NCI-H82 treated with DMSO at 0.1 percent for 48 hours (cell line): ENCODE measurements around the gene BCL11B.

Experiments
- DNase-seq: peaks from one replicate; lab custom pipeline; 2025; ENCODE audit not compliant: unreplicated experiment; lab: John Stamatoyannopoulos, UW

The BCL11B gene

DNA sequence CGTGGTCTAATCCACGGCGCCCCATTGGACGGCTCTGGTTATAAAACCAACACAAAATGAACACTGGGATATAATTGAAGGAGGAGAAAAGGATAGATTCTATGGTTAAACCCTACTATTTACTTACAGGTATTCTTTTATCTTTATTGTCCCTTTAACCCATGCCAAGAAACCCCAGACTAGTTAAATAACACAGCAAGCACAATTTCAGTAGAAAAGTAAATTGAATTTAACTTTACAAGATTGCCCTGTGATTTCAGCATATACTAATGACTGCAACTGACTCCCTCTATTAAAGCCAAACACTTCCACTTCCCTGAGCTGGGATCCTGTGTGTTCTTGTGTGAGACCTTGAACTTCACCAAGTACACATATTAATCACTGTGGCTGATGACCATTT is 45.3 kb downstream of the BCL11B start:
- no peak for DNase-seq

DNA sequence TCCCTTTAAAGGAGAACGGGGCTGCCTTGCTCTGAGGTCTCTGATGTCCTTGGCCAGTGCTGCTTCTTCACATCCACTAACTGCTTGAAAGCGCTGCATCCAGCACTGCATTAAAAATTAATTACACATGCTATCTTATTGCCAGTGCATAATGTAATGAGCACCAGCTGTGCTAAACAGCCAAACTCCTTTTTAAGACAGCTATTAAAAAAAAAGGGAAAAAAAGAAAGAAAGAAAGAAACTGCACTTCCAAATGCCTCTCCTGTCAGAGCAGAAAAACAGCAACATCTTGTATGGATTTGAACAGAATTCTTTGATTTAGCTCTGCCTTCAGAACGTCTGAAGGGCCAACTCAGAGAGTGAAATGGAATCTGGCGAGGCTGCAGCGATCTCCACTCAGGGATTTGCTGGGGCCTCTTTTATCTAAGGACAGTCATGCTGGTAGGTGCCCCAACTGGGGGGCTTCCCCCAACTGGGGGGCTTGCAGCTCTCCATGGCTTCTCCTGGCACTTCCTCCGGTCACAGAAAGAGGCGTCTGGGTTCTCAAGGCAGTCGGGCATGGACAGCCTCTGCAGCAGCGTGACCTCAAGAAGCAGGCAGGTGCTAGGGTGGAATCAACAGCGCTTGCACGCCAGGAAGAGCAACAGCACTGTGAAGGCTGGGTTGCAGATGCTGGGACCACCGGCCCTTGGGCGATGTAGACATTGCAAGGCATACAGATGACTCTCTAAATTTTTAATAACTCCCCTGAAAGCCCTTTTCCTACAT is 46.4 kb downstream of the BCL11B start:
- DNase-seq: no peak

DNA sequence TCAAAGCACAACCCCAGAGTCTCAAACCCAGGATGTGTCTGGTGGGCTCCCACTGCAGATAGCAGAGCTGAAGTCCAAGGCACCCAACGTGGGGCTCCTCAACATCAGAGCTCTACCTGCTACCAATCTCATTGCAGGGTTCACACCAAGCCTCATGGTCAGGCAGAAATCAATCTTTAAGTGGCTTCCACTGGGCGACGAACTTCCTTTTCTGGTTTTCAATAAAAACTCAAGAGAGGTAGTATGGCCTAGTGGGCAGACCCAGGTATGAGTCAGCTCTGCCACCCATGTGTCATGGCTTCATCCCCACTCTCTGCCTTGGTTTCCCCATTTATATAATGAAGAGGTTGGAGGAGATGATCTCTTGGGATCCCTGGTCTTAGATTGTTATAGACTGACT is 47.0 kb downstream of the BCL11B start:
- no peak for DNase-seq

DNA sequence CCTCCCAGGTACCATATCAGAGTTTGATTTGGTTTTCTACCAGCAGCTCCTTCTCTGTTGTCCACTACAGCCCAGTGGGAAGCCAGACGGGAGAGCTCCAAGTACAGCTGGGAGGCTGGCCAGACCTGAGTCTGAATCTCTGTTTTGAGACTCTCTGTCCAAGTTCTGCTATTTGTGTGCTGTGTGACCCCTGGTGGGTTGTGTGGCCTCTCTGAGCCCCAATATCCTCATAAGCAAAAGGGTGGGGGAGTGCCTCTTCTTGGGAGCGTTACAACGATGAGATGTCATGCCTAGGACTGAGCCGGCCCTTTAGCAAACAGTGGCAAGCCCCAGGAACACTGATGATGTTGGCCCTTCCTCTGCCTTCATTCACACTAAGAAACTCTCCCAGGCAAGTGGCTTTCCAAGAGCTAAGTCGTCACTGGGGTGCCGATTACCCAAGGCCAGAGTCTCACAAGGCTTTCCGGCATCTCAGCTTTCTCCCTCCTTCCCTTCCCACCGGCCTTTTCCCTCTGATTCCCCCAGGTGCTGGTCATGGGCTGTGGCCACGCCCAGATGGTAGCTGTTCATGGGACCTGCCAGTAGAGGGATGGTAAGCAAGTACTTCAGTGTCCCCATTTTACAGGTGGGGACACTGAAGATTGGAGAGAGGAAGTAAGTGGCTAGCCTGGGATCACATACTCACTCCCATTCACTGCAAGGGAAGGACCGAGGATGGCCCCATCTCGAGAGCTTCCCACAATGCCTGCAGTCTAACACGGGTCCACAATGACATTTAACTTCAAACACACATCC is 47.7 kb downstream of the BCL11B start:
- DNase-seq: no peak

DNA sequence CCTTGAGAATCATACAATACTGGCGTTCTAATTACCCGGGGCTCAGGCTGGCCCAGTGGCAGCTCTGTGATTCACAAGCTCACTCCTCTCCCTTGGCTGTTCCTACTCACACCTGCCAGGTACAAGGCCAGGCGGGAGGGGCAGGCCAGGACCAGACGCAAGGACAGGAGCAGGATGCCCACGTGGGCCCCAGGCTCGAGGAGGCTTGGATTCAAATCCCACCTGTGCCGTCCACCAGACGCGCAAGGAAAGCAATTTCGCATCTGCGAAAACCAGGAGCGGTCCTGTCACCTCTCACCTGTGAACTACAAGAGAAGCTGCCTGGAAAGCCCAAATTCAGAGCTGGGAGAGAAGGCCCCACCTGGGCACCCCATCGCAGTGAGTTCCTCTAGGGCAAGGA is 50.6 kb downstream of the BCL11B start:
- DNase-seq: no peak

DNA sequence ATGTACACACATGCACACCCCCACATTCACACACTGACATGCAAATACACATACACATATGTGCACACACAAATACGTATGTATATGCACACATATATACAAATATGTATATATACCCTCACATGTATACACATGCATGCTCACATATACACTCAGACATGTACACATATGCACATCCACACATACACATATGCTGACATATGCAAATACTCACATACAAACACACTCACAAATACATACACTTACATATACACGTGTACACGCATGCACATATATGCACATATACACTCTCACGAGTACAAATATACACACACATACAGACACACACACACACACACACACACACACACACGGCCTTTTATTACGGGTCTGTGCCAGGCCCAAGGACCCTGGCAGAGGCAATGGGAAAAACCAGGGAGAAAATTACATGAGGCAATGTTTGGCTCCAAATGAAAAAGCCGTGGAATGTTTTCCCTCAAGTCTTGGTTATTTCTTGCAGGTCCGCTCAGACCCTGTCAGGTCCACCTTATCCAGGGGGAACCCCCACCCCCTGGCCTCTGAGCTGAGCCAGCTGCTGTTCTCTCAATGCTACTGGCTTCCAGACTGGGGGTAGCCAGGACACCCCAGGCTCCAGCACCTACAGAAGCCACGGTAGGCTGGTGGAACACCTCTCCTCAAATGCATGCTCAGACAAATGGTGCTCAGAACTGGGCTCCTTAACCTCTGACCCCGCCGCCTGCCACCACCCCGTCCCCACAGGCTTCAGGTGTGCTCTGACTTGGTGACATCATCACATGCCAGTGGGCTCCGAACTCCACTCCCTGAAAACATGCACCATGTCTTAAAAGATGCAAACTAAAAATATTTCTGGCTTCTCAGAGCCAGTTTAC is 54.7 kb downstream of the BCL11B start:
- DNase-seq: no peak

DNA sequence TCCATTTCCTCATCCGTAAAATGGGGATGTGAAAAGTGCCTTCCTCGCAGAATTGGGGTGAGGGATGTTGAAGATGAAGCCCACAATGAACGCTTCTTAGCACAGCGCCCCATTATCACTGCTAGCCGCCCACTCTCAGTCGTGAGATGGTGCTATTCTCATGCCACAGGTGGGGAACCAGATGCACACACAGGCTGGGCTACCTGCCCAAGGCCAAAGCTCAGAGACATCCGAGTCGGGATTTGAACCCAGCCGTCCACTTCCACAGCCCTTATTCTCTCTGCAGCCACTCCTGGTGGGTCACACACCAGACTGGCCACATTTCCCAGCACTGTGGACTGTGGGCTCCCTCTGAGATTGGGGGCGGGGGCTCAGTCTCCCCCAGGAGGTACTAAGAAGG is 55.8 kb downstream of the BCL11B start:
- DNase-seq: no peak

DNA sequence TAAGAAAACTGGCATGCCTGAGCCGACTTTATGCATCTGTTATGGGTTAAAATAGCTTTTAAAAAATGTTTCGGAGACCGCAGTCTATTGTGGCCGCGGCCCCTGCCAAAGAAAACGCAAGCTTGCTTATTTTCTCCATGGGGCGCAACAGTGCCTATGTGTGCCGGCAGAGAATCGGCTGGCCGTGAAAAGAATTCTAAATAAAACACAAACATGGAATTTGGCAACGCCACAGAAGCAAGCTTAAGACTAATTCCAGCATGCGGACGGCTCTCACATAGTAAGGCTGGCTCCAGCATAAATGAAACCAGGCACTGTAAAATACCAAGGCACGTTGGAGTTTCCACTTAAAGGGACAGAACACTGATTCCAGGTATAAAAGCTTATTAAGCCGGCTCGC is 56.7 kb downstream of the BCL11B start:
- no peak for DNase-seq

DNA sequence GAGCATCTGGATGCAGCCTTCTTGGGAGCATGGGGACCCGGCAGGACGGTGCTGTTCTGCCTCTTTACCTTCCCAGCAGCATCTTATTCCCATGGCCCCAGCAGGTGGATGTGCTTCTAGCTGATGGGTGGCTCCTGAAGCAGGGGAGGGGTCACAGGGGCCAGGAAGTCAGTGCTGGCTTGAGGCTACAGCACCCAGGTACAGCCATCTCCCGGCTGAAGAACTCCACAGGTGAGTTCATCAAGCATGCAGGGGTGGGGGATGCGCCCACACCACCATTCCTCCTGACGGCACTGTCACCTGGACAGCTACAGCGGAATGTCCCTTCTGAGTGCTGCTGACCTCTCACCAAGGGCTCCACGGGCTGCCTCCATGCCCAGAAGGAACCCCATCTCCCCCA is 57.3 kb downstream of the BCL11B start:
- no peak for DNase-seq

DNA sequence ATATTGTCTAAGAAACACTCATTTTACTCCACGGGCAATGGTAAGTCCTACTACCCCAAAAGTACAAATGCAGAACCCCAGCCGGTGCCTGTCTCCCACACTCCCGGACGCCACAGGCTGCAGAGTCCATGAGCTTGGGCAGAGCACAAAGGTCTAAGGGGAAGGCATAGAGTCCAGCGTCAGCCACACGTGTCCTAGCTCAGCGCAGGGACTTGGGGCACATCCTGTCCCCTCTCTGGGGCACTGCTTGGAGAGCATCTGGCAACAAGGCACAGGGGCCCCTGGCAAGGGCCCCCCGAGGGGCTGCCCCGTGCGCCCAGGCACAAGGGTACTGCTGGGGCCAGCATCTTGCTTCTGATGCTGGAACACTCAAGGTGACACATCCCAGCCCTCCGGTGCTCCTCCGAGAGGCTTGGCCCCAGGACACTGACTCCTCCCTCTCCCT is 58.4 kb downstream of the BCL11B start:
- no peak for DNase-seq

DNA sequence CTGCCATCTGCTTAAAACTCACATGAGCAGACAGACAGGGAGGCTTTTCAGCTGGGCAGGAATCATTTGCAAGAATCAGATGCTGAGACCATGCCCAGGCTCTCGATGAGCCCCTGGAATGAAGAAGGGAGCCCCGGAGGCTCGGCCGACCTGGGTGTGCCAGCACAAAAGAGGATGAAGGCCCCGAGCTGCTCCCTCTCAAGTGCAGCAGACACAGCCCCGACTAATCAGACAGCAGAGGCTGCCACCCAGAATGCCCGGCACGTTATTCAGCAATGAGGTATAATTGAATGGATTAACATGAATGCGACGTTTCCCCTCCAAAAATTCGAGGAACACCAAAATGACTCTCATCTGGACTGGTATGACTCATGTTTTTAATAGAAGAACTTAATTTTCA is 58.9 kb downstream of the BCL11B start:
- DNase-seq: no peak

DNA sequence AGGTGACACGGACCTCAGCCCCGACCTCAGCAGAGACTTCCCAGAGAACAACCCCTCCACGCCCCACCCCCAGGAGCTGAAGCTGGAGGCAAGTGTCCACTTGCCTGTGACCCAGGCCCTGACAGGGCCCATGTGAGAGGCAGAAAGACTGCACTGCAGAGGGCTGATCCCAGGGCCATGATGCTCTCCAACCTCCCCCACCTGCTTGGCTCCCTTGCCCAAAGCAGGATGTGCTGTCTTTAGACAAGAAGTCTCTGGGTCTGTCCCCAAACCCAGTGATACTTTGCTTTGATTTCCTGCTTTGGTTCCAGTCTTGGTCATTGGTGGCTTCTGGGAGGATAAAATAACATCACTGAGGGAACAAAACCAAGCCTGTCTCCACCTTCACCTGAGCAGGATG is 59.4 kb downstream of the BCL11B start:
- no peak for DNase-seq

DNA sequence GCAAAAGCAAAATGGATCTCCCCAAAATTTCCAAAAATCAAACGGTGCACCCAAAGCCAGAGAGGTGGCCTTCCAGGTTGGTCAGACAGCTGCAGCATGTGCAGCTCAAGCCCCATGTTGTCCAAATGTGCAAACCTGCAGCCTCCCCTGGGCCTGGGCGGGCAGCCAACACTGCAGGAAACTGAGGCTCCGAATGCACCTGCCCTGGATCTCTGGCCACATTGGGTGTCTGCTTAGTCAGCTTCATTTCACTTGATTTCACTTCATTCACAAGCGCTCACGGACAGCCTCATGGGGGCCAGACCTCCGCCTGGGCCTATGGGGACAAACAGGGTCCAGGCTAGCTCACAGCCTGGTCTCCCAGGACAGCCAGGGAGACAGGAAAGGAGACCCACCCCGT is 59.8 kb downstream of the BCL11B start:
- DNase-seq: no peak

DNA sequence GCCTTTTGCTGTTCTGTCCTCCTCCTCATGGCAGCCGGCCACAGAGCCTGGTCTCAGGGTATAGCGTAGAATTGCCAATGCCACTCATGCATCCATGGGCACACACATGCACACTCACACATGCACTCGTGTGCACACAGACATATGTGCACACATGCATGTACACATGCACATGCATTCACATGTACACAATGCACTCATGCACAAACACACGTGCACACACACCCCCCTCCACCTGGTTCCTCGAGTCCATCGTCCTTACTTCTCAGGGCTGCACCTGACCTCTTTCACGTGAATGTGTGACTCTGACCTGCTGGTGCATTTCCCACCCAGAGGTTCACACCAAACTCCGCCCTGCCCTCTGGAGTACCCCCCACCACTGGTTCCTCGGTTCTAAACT is 60.6 kb downstream of the BCL11B start:
- no peak for DNase-seq

DNA sequence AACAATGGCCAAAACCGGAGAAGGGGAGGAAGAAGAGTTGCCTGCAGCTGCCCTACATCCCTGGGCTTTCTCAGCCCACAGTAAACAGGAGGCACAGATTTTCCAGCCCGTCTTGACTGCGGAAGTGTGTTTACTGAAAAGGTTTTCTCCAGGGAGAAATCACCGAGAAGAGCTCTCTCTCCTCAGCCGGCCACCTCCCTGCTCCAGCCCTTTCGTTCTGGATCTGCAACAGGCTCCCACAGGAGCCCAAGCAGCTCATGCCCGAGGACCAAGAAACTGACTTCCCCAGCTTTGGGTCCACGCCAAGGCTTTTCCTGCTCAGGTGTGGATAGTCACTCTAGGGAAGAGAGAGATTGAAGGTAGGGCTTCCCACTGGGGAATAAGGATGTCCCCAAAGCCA is 61.7 kb downstream of the BCL11B start:
- no peak for DNase-seq

DNA sequence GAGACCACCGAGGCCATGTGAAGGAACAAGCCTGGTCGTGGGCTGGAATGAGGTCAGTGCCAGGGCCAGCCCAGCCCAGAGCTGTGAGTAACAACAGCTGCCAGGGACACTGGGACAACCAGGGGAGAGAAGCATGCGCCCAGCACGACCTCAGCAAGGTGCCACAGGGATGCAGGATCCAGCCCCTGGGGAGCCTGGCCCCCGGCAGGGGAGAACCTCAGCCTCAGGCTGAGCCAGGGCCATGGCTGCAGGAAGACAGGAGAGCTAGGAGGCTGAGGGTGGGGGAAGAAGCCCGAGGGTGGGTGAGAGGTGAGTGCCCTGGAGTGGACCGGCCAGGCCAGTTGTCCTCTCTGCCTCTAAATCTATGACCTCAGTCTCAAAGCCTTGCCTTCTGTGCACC is 62.6 kb downstream of the BCL11B start:
- DNase-seq: no peak

DNA sequence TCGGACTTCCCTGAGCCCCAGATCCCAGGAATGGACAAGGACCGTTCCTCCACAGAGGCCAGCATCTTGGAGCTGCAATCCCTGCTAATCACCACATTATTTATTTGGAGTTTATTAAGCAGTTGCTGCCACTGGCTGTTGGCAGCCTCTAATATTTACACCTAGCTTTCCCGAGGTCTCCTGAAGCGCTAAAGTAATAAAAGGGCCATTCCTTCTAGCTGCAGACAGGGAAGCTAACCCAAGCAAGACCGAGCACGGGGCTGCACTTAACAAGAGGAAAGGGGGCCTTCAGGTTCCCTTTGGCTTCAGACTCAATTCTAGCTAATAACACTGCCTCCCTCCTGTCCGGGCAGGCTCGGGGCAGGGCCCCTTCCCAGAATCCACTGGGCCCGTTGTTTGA is 63.7 kb downstream of the BCL11B start:
- no peak for DNase-seq

DNA sequence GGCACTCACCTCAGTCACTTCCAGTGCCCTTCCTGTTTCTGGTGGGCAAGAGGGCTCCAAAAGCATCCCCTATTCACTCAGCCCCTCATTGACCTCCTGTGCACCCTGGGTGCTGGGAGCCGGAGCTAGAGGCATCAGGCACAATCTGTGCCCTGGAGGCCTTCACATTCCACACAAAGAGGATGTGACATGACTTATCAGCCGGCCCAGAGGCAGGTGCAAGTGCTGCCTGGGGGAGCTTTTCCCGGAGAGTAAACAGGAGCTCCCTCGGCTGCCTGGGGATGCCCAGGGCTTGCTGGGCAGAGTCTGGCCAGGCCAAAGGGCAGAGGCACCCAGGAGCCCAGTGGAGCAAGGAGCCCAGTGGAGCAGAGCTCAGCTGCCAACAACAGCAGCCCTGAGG is 64.5 kb downstream of the BCL11B start:
- no peak for DNase-seq

DNA sequence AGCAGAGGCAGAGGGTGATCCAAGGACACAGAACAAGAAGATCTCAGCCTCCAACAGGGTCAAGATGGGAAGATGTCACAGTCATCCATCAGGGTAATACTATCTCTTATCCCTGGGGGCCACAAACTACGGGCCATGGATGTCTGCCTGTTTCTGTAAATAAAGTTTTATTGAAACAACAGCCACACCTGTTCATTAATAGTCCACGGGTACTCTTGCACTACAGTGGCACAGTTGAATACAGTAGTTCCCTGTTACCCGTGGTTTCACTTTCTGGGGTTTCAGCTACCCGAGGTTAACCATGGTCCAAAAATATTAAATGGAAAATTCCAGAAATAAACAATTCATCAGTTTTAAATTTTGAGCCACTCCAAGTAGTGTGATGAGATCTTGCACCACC is 65.9 kb downstream of the BCL11B start:
- no peak for DNase-seq

DNA sequence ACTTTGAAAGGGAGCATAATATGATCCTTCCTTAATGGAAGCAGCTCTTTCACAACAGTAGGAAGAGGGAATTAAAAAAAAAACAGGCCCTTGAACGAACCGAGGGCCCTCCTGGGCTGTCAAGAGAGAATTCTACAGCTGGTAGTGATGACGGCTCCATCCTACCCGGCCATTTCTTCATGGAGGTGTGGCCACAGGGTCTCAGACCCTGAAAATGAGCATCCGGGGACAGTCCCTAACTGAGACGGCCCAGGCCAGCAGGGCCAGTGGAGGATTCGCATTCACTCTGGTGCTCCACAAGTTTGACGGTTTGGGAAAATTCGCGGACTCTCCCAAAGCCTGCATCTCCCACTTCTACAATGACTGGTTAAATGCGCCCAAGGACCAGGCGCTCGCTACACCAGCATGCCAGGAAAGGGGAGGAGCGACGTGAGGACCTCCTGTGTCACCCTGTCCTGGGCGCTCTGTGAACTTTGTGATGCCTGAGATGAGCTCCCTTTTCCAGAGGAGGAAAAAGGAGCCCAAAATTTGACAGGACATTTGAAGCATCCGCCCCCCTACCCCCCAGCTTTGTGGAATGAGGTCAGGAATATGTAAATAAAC is 66.8 kb downstream of the BCL11B start:
- DNase-seq: no peak

DNA sequence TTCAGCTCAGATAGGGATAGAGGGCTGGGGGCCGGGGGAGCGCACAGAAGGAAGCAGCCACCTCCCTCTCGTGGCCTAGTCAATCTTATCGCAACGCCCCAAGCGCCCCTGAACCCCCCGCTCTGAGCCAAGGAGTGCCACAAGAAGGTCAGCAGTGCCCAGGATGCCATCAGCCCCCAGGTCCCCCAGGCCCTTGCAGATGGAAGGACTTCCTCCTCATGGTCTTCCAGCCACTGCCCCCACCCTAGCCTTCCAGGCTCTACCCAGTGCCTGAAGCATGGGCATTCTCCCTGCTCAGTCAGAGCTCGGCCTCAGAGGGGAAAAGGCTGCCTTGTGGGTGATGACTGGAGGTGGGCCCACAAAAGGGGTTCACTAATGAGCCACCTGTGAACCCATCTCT is 68.2 kb downstream of the BCL11B start:
- no peak for DNase-seq
